GM18861 (cell line): Measurements from ENCODE around the gene RNF223.
"Not testable (repeated sequence)": the region's sequence is repeated elsewhere in the genome, so short reads cannot be mapped to it uniquely, and the experiment has no call there.

ENCODE experiments used
- ATAC-seq: cut with Tn5 transposase; IDR thresholded peaks from one replicate; pipeline ENCODE4 v1.9.1; 2021; ENCODE audit not compliant: unreplicated experiment

The RNF223 gene

DNA sequence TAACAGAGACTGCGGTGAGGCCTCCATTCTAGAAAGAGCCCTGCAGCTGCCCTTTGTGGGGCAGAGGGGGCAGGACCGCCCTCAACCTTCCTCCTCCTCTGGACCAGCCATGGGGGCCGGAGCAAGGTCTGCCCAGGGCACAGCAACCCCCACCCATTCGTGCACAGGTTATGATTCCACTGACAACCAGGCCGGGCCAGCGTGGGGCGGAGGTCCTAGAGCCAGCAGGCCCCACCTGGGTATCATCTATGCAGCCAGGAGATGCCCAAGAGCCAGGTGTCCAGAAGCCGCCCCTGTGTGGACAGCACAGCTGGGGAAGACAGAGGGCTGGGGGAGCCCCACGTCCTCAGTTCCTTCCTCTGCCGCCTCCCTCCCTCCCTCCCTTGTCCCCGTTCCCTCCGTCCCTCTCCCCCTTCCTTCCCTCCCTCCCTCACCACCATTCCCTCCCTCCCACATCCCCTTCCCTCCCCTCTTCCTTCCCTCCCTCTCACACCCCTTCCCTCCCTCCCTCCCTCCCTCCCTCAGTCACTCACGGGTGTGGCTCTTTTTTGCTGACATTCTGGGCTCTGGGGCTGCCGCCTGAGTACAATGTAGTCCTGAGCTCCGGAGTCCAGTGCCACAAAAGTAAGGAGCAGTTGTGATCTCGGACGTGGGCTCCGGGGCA lies 12.3 kb downstream of the RNF223 start:
- ATAC-seq: no peak

DNA sequence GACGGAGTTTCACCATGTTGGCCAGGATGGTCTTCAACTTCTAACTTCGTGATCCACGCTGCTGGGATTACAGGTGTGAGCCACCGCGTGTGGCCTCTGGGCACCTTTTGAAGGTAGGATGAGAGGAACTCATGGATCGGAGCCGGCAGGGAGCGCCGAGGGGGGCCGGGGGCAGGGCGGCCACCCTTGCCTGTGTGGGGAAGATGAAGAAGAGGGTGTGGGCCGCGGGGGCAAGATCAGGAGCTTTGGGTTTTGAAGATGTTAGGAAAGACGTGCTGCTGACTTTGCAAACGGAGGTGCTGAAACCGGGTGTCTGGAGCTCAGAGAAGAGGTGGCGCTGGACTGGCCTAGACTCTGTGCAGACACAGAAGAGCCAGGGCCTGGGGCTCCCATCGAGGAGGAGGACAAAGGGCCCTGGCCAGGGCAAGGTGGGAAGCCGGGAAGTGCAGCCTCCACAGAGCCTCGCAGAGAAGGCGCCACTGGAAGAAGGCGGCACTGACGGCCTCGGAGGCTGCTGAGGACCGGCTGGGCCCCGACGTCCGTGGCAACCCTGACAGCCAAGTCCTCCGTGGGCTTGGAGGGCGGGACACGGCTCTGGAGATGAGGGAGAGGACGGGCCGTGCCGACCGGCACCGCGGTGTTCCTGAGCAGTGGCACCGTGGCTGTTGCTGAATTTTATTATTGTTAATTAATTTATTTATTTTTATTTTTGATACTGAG lies 13.7 kb downstream of the RNF223 start:
- ATAC-seq: no peak

DNA sequence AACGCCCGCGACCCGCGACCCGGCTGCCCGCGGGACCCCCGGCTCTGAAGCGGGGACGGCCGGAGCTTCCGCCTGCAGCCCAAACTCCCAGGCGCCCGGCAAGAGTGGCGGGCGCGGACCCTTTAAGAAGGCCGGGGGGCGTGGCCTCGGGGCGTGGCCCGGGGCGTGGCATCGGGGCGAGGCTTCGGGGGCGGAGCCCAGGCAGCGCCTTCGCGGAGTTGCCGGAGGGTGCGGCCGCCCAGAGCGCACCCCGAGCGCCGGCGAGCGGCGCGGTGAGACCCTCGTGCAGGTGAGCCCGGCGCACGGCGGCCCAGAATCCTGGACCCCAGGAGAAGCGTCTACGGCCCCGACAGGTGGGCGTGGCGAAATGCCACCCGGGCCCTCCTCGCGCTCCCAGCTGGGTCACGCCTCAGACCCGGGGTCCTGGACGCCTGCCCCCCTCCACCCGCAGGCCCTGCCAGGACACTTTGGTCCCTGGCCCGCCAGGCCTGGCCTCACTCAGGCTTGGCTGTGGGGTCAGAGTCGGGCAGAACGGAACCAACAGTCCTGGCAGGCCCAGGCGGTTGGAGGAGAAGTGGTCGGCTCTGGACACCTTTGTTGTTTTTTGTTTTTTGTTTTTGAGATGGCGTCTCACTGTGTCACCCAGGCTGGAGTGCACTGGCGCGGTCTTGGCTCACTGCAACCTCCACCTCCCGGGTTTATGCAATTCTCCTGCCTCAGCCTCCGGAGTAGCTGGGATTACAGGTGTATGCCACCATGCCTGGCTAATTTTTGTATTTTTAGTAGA lies 14.4 kb downstream of the RNF223 start:
- ATAC-seq: peak; percentile 51

DNA sequence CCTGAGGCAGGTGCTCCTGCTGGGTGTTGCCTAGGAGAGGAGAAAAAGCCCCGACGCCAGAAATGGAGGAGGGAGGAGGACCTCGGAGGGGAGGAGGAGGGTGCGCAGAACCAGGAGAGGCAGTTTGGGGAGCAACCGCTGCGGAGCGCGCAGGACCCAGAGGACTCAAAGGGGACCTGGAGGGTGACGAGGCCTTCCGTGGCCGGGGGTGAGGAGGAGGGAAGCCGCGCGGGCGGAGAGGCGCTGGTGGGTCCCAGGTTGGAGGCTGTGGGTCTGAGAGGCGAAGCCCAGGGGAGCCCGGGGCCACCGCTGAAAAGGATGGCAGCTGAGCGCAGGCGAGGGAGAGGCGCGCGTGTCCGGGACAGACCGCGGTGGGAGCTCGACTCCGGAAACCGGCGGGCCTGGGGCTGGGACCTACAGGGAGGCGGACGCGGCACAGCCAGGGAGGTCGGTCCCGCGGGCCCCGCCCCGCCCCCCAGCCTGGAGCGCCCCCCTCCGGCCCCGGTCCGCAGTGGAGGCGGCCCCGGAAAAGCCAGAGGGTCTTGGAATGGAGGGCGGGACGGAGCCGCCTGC lies 15.1 kb downstream of the RNF223 start:
- peak; percentile 22 for ATAC-seq

DNA sequence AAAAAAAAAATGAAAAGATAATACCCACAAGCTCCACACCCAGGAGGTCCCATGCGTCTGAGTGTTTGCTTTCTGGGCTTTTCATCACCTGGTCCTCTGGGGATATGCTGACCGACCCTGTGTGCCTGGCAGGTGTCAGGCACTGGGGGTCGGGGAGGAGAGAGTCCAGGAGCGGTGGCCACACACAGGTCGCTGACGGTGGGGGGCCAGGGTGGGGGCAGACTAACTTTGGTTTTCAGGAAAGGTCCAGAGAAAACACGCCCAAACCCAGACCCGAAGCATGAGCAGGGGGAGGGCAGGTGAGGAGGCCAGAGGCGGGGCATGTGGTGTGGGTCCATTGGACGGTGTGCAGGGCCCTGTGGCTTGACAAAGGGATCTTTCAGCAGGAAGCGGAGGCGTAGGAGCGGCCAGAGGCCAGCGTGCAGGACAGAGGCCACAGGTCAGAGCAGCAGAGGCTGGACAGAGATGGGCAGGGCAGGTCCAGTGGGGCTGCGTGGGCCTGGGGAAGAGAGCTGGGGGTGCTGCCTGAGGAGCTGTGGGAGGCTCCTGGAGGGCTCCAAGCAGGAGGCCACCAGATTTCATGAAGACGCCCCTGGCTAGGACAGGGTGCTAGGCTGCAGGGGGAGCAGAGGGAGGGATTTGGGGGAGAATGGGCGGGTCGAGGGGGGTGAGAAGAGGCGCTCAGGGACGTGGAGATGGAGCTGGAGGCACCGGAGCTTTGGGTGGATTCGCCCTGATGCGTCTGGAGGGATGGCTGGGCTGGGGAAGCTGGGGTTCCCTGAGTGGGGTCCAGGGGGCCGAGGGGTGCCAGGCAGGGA lies 15.8 kb downstream of the RNF223 start:
- ATAC-seq: no peak

DNA sequence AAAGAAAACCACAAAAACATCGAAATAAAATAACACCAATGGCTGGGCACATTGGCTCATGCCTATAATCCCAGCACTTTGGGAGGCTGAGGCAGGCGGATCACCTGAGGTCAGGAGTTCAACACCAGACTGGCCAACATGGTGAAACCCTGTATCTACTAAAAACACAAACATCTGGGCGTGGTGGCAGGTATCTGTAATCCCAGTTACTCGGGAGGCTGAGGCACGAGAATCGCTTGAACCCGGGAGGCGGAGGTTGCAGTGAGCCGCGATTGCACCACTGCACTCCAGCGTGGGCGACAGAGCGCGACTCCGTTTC lies 16.4 kb downstream of the RNF223 start:
- ATAC-seq: not testable (repeated sequence)

DNA sequence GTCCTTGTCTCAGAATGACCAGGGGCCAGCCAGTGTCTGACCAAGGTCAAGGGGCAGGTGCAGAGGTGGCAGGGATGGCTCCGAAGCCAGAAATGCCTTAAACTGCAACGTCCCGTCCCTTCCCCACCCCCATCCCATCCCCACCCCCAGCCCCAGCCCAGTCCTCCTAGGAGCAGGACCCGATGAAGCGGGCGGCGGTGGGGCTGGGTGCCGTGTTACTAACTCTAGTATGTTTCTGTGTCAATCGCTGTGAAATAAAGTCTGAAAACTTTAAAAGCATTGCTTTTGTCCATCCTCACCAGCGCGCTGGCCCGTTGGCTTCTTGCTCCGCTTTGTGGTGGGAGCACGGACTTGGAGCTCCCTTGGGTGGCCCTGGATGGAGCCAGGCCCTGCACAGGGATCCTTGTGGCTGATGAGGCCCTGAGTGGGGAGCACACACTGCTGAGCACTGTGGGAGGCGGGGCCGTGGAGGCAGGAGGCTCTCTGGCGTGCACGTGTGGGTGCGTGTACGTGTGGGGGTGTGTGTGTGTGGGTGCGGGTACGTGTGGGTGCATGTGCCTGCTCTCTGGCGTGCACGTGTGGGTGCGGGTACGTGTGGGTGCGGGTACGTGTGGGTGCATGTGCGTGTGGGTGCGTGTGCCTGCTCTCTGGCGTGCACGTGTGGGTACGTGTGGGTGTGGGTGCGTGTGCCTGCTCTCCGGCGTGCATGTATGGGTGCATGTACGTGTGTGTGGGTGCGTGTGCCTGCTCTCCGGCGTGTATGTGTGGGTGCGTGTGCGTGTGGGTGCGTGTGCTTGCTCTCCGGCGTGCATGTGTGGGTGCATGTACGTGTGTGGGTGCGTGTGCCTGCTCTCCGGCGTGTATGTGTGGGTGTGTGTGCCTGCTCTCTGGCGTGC lies 18.0 kb downstream of the RNF223 start:
- ATAC-seq: no peak

DNA sequence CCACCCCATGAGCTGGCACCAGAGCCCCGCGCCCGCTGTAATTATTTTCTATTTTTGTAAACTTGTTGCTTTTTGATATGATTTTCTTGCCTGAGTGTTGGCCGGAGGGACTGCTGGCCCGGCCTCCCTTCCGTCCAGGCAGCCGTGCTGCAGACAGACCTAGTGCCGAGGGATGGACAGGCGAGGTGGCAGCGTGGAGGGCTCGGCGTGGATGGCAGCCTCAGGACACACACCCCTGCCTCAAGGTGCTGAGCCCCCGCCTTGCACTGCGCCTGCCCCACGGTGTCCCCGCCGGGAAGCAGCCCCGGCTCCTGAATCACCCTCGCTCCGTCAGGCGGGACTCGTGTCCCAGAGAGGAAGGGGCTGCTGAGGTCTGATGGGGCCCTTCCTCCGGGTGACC lies 19.1 kb downstream of the RNF223 start:
- no peak for ATAC-seq

DNA sequence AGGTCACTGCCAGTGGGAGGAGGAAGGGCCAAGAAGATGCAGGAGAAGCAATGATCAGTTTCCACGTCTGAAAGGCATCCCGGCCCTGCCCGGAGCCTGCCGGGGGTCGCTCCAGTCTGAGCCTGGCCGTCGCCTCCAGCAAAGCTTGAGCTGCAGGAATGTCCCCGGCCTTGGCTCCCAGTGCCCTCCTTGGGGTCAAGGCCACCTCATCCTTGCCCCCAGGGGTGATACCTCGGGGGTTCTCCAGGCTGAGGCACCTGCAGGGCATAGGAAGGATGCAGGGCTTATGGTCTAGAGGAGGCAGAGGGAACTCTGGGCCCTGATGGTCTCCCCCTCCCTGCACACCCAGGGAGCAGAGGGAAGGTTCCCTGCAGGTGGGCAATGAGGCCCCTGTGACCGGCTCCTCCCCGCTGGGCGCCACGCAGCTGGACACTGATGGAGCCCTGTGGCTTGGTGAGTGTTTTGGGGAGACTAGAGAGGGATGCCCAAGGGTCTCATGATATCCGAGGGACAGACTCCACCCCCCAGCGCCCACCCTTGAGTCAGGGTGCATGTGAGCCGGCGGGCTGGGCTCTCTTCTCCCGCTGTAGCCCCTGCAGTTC lies 19.9 kb downstream of the RNF223 start:
- no peak for ATAC-seq

DNA sequence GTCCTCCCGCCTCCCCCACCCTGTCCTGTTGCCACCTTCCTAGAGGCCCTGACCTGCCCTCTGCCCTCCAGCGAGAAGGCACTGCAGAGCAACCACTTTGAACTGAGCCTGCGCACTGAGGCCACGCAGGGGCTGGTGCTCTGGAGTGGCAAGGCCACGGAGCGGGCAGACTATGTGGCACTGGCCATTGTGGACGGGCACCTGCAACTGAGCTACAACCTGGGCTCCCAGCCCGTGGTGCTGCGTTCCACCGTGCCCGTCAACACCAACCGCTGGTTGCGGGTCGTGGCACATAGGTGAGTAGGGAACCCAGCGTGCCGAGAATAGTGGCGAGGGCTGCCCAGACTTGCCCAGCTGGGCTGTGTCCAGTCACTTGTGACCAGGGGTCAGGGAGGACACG lies 20.4 kb downstream of the RNF223 start:
- ATAC-seq: no peak

DNA sequence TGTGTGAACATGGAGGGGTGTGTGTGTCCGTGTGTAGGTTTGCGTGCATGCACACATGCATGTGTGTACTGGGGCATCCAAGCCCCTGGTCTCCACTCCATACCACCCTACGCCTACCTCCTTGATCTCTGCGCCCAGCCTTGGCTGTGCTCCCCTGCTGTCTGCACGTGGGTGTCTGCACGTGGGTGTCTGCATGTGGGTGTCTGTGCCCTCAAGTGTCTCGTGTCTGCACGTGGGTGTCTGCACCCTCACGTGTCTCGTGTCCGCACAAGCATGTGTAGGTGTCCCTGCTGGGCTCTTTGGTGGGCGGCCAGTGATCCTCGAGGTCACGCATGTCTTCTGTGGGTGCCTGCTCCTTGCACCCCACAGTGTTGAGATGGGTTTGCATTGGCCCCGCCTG lies 21.1 kb downstream of the RNF223 start:
- ATAC-seq: no peak

DNA sequence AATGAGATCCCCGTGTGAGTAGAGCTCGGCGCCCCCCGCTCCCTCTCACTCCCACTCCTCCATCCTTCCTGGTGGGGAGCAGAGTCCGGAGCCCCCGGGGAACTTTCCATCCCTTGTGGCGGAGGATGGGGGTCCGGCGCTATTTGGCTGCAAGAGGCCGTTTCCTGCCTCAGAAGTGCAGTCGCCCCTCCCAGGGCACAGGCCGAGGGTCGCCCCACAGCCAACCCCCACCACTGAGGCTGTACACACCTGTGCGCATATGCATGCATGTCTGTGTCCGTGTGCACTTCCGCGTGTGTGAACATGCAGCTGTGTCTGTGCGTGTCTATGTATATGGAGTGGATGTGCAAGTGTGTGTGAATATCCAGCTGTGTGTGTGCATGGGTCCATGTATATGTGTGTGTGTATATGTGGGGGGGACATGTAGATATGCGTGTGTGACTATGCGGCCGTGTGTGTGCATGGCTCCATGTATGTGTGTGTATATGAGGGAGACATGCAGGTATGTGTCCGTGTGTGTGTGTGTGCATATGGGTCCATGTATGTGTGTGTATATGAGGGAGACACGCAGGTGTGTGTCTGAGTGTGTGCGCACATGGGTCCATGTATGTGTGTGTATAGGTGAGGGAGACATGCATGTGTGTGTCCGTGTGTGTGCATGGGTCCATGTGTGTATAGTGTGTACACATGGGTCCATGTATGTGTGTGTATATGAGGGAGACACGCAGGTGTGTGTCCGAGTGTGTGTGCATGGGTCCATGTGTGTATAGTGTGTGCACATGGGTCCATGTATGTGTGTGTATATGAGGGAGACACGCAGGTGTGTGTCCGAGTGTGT lies 21.9 kb downstream of the RNF223 start:
- ATAC-seq: no peak

DNA sequence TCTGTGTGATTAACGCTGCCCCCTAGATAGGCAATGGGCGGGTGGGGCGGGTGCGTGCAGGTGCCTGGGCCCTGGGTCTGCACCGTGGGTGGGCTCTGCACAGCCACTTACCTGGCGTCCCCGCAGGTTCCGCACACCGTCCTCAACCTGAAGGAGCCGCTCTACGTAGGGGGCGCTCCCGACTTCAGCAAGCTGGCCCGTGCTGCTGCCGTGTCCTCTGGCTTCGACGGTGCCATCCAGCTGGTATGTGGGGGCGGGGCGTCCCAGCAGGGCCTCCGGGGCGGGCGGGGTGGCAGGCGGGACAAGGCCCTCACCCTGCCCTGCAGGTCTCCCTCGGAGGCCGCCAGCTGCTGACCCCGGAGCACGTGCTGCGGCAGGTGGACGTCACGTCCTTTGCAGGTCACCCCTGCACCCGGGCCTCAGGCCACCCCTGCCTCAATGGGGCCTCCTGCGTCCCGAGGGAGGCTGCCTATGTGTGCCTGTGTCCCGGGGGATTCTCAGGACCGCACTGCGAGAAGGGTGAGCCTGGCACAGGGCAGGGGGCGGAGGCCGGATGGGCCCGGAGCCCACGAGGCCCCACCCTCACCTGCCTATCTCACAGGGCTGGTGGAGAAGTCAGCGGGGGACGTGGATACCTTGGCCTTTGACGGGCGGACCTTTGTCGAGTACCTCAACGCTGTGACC lies 22.8 kb downstream of the RNF223 start:
- ATAC-seq: no peak

DNA sequence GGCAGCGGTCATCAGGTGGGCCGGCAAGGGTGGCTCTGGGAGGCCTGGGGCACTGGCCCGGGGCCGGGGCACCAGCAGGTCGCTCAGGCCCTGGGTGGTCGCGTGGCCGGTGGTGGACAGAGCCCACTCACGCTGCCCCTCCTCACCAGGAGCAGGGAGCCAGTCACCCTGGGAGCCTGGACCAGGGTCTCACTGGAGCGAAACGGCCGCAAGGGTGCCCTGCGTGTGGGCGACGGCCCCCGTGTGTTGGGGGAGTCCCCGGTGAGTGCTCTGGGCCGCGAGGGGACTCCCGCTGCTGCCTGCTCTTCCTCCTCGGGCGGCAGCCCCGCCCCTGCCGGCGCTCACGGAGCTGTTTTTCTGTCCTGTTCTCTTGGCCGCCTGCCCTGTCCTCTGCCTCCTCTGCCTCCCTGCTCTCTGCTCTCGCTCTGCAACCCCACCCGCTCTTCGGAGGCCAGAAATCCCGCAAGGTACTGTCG lies 23.5 kb downstream of the RNF223 start:
- no peak for ATAC-seq

DNA sequence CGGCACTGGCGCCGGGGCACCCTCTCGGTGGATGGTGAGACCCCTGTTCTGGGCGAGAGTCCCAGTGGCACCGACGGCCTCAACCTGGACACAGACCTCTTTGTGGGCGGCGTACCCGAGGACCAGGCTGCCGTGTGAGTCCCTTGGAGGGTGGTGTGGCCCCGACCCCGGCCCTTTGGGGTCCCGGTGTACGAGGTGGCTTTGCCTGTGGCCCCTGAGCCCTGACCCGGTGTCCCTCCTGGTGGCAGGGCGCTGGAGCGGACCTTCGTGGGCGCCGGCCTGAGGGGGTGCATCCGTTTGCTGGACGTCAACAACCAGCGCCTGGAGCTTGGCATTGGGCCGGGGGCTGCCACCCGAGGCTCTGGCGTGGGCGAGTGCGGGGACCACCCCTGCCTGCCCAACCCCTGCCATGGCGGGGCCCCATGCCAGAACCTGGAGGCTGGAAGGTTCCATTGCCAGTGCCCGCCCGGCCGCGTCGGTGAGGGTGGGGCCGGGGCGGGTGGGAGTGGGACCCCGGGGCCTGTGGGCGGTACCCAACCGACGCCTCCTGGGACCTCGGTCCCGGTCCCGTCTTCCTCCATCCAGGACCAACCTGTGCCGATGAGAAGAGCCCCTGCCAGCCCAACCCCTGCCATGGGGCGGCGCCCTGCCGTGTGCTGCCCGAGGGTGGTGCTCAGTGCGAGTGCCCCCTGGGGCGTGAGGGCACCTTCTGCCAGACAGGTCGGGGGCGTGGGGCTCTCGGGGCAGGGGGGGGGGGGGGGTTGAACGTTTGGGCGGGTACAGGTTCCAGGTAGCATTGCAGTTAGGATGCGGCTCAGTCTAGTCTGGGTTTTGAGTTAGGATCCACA lies 24.6 kb downstream of the RNF223 start:
- no peak for ATAC-seq

DNA sequence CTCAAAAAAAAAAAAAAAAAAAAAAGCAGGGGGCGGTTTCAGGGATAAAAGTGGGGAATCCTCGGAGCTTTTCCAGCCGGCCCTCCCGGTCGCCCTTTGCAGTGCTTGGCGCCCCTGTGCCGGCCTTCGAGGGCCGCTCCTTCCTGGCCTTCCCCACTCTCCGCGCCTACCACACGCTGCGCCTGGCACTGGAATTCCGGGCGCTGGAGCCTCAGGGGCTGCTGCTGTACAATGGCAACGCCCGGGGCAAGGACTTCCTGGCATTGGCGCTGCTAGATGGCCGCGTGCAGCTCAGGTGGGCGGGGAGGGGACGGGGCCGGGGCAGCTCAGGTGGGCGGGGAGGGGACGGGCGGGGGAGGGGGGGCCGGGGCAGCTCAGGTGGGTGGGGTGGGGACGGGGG lies 25.3 kb downstream of the RNF223 start:
- no peak for ATAC-seq

DNA sequence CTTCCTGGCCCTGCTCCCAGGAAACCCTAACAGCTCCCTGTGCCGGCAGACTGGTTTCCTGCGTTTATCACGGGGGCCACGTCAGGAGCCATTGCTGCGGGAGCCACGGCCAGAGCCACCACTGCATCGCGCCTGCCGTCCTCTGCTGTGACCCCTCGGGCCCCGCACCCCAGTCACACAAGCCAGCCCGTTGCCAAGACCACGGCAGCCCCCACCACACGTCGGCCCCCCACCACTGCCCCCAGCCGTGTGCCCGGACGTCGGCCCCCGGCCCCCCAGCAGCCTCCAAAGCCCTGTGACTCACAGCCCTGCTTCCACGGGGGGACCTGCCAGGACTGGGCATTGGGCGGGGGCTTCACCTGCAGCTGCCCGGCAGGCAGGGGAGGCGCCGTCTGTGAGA lies 26.1 kb downstream of the RNF223 start:
- ATAC-seq: no peak
